Muscle of arm (tissue), 12 donors: ENCODE data around the gene TMEM150C. TPM values are rescaled to one million over a fixed set of nuclear protein-coding genes. Genes with fewer than 3 reads are reported as not detected.
"Not testable (repeated sequence)": the region's sequence is repeated elsewhere in the genome, so short reads cannot be mapped to it uniquely, and the experiment has no call there.

Experiments used
- DNase-seq: peaks from one replicate; pipeline ENCODE4 v3.0.0-alpha.2; 2013
- polyA plus RNA-seq, 12 donors: library from polyadenylated mRNA; unstranded; fragments of 120-200 nt; gene quantifications; one replicate each; pipeline ENCODE4 v1.2.1, GENCODE V29; 2013; ENCODE audit not compliant: insufficient read length in 12 of 12

TMEM150C gene
- polyA plus RNA-seq, 12 donors = 2.6 to 8.2 (median 4.0) TPM; not detected in 2

DNA sequence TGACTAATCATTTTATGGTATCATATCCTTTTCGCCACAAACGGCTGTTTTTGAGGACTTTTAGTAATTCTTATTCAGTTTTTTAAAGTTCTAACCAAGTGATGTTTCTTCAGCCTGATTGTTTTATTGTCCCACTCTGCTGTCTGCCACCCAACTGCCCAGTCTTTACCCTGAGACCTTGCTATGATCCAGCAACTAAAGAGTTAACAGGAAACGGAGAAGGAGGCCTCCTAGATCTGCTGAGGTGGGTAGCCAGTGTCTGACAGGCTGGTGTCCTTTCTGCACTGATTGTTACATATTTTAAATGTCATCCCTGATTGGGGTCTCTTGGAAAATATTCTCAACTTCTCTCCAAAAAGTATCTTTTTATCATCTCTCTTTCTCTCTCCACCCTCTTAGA is 7.9 kb upstream of the TMEM150C start:
- no peak for DNase-seq

DNA sequence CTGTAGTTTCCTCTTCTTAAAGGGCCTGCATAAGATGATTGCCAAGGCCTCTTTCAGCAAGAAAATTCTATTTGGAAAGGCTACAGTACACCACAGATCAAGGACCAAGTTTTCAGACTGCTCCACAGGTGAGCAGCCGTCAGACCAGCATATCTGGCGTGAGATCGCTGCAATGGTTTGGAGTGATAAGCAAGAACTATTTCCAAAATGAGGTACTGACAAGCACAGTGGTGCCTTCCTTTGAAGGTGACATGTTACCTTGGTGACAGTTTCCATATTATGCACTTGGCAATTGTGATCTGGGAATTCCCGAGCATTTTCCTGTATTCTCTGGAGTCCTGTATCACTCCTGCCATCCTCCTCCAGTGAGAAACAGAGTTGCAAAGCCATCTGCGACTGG is 7.3 kb upstream of the TMEM150C start:
- DNase-seq = no peak

DNA sequence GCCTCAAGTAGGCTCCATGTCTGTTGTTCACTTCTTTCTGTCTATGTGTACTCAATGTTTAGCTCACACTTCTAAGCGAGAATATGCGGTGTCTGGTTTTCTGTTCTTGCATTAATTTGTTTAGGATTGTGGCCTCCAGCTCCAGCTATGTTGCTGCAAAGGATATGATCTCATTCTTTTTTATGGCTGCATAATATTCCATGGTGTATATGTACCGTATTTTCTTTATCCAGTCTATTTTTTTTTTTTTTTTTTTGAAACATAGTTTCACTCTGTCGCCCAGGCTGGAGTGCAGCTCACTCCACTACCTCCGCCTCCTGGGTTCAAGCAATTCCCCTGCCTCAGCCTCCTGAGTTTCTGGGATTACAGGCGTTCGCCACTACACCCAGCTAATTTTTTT is 5.7 kb upstream of the TMEM150C start:
- DNase-seq = no peak

DNA sequence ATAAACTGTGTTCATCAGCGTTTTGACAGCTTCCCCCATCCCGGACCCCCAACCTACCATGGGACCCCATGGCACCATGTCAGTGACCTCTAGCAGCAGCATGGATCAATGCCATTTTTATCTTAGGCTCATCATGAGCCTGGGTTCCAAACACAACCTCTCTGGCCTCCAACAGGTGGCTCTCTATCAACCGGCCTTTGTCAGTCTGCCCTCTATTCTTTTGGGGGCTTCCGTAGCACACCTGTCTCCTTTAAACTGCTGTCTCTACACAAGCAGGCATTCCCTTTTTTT is 721 bp upstream of the TMEM150C start:
- no peak for DNase-seq

DNA sequence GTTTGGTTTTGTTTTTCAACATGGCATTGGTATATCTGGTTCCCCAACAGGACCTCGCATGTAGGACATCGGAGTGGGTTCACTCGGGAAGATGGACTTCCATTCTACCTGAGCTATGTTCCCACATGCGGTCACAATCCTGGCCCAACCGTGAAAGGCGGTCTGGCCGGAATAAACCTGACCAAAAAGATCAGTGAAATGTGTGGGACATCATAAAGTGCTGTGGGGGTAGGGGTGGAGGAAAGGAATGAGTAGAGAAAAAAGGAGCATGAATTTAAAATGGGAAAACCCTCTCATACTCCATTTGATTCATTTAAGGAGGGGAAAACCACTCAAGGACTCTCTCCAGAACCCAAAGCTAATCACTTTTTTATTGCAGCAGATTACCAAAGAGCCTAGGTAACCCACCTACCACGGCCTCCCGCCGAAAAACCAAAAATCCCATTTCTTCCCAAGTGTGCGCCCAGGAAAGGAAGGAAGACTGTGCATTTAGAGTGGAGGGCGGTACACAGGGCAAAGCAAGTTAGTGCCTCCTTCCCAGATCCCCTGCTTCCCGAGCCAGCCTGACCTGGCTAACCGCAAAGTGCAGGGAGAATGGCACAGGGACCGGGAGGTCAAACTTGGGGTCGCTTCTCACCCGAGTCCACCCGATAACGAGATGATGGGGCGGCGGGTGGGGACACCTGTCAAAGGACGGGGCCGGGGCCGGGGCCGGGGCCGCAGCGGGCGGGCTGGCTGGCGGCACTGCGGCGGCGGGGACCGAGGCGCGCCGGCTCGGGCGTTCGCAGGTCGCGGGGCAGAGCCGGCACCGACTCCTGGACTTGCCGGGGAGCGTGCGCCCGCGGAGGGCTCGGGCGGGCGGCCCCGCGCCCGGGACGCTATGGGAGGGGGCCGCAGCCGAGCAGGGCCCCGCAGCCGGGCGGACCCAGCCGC is 669 bp downstream of the TMEM150C start:
- DNase-seq = no peak

DNA sequence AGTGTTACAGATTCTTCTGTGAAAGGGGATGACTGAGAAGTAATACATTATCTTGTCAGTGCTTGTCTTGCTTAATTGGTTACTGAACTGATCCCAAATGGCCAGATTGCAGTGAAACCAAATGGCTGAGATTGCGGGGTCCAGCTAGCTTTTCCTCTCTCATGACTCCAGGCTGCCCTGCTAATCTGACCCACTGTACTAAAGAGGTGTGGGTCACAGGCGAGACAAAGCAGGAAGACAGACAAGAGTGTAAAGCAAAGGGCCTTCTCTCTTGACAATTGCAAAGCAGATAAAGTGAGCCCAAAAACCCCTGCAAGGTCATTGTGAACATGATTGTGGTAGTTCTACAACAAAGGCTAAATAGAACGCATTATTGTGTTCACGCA is 2.1 kb downstream of the TMEM150C start:
- DNase-seq = no peak

DNA sequence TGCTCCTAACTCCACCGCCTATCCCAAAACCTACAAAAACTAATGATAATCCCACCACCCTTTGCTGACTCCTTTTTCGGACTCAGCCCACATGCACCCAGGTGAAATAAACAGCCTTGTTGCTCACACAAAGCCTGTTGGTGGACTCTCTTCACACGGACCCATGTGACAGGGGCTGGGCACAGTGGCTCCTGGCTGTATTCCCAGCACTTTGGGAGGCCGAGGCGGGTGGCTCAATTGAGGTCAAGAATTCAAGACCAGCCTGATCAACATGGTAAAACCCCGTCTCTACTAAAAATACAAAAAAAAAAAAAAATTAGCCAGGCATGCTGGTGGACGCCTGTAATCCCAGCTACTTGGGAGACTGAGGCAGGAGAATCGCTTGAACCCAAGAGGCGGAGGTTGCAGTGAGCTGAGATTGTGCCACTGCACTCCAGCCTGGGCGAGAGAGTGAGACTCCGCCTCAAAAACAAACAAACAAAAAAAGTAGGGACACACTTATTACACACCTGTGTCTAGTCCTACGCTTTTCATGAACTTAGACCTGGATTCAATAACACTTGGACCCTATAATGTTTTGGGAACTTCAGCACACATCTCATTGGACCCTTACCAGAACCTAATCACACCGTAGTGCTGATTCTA is 2.6 kb downstream of the TMEM150C start:
- not testable (repeated sequence) for DNase-seq

DNA sequence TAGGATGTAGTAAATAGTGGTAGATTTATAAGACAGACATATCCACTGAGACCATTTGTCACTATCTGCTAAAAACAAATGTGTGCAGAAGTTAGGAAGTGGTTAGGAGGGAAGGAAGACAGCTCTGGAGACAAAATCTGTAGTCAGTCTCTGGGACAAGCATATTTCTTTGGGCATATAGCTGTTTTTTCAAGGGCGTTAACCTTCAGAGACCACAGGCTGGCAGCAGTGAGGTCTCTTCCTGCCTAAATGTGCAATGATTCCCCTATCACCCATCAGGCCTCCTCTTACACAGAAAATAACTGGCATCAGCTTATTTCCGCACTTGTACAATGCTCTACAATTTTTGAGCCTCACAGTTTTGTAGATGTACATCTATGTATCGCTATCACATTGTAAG is 6.5 kb downstream of the TMEM150C start:
- DNase-seq = no peak

DNA sequence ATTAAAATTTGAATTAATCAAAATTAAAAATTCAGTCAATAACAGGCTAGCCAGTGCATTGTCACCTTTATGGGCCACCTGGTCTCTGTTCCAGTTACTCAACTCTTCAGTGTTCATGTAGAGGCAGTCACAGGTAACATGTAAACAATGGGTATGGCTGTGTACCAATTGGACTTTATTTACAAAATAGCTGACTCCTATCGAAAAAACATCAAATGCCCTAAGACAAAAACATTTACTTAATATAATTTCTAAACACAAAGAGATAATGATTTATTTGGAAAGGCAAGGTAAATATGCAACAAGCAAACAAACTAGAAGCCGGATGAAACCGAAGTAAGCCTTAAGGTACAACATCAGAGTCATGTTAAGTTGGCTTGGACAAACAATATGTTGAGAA is 8.8 kb downstream of the TMEM150C start:
- DNase-seq = no peak

DNA sequence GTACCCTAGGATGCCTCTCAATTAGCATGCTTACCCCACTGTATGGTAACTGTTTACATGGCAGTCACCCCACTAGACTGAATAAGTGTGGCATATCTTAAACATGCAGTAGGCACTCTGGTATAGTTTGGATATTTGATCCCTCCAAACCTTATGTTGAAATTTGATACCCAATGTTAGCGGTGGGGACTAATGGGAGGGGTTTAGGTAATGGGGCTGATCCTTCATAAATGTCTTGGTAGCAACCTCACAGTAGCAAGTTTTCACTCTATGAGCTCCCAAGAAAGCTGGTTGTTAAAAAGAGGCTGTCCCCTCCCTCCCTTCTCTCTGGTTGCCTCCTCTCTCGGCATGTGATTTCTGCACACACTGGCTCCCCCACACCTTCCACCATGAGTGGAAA is 10.1 kb downstream of the TMEM150C start:
- no peak for DNase-seq

DNA sequence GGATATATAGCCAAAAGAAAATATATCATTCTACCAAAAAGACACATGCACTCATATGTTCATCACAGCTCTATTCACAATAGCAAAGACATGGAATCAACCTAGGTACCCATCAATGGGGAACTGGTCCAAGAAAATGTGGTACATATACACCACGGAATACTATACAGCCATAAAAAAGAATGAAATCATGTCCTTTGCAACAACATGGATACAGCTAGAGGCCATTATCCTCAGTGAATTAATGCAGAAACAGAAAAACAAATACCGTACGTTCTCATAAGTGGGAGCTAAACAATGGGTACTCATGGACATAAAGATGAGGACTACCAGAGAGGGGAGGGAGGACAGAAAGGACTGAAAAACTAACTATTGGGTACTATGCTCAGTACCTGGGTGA is 13.9 kb downstream of the TMEM150C start:
- not testable (repeated sequence) for DNase-seq

DNA sequence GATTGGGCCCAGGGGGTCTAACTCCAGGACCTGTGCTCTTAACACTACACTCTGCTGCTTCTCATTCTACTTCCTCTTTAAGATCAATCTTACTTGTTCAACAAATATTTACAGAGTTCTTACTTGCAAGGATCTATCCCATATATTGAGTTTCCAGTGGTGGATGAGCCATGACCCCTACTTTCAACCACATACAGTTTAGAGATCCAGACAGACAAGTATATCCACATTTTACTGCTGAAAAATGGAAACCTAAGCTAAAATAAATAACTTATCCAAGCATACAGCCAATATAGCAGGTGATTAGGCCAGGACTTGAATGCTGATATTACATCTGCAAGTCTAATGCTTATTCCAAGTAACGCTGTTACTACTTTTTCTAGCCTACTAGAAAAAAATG is 18.7 kb downstream of the TMEM150C start:
- no peak for DNase-seq

DNA sequence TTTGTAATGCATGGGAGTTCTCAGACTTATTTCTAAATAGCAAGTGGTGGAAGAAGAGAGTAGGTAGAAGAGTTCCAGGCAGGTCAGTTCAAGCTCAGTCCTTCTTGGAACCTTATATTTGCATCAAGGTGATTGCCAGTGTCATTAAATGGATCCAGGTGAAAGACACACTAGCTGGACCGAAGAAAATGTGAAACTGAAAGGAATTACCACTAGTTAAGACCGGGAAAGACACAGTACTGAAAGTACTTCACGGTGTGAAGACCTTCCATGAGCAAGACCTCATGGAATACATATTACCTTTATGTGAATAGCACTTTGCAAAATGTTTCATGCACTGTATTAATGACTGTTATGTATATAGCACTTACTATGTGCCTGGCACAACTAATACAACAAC is 19.1 kb downstream of the TMEM150C start:
- no peak for DNase-seq

DNA sequence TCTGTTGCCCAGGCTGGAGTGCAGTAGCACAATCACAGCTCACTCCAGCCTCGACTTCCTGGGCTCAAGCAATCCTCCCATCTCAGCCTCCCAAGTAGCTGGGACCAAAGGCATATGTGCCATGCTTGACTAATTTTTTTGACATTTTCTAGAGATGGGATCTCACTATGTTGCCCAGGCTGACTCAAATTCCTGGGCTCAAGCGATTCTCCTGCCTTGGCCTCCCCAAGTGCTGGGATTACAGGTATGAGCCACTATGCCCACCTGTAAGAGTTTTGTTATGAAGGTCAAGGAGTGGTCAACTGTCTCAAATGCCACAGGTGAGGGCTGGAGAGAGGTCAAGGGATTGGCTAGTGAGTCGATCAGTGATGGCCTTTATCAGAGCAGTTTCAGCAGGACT is 32.5 kb downstream of the TMEM150C start:
- no peak for DNase-seq

DNA sequence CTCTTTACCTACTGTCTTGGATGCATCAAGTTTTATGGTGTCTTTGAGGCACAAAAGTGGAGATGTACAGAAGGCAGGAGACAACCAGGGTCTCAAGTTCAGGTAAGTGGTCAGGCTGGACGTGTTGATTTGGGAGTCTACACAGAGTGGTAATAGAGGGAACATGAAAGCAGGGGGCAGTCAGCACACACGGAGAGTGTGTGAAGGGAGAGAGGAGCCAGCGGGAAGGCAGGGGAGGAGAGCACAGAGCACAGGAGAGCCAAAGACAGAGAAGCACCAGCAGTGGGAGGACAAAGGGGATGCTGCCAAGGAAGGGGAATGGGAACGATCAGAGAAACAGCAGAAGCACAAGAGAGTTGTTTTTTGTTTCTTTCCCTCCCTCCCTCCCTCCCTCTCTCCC is 32.9 kb downstream of the TMEM150C start:
- no peak for DNase-seq

DNA sequence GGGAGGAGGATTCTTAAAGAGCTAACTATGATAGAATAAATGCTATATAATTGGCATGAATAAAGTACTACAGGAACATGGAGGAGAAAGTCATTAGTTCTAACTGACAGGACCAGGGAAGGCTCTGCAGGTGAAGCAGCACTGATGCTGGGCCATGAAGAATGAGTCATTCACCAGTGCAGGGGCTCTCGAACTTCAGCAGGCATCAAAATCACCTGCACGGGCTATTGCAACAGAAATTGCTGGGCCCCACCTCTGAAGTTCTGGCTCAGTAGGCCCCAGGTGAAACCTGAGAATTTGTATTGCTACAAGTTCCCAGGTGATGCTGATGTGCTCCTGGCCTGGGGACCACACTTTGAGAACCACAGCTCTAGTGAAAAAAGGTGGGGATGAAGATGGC is 33.7 kb downstream of the TMEM150C start:
- no peak for DNase-seq

DNA sequence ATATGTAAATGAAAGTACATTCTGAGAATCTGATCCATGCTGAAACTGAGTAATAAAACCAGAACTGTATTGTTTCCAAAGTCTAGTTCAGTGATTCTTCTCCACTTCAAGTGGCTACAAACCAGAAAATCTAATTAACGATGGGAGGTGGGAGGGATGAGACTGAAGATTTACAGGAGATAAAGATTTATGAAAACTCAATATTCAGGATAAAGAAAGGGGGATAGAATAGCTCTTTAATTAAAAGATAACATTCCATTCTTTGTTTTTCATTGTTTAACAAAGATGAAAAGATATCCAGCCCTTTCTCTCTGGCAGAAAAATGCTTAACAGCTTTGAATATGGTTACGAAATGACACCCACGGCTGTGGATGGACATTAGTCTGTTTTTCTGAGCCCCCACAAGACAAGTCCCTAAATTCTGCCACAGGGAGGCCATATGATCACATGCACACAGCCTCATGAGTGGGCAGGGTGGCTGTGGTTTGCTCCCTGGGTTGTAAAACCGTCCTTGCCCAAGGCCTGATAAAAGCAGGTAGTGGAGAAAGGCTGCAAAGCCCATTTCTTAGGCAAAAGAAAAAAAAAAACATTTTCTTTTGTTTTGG is 36.4 kb downstream of the TMEM150C start:
- DNase-seq = no peak

DNA sequence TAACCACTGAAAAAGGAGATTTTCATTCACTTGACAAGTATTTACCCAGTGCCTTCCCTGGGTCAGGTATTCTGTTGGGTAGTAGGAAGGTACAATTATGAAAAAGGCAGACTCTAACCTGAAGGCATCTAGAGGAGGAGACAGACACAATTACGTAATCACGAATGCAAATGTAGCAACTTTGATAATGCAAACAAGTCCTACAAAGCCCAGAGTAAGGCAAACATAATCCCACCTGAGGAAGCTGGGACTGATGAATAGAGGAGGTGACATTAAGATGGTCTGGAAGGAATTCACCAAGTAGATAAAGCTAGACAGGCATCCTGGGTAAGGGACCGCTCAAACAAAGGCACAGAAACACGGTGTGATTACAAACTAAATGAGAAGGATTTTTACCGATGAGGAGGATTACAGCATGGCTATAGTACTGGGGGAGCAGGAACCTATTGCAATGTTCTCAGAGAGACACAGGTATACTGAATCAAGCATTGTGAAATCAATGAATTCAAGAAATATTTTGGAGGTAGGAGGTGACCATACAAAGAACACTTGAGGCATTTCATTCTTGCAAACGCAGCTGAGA is 37.1 kb downstream of the TMEM150C start:
- no peak for DNase-seq

DNA sequence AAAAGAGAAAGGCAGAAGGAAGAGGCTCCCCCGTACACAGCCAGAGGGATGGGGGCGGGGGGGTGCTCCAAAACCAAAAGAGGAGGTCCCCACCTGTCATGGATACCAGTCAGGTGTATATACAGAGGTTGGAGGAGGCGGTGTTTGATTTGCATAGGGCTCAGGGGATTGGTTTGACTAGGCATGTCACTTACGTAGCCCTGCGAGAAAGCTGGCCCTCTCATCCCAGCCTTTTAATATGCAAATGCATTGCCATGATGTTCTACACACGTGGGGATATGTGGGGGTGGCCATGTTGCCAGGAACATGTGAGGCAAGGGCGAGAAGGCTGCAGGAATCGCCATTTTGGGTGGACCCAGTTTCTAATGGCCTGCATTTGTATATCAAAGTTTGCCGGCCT is 38.6 kb downstream of the TMEM150C start:
- DNase-seq = no peak

DNA sequence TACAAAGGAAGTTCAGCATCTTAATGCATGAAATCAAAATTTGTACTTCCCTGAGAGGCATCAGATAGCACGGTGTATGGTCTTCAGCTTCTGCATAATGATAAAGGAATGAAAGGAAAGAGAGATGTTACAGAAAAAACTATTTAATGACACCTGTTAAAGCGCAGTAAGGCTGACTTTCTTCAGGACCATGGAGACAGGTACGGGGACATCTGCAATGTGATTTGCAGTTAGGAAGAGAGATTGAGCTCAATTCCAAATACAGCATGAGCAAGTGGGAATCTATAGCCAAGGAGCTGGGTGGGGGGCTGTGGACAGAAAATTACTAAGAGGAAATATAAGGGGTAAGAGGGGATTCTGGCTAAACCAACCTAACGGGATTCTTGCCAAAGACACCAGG is 39.3 kb downstream of the TMEM150C start:
- no peak for DNase-seq

DNA sequence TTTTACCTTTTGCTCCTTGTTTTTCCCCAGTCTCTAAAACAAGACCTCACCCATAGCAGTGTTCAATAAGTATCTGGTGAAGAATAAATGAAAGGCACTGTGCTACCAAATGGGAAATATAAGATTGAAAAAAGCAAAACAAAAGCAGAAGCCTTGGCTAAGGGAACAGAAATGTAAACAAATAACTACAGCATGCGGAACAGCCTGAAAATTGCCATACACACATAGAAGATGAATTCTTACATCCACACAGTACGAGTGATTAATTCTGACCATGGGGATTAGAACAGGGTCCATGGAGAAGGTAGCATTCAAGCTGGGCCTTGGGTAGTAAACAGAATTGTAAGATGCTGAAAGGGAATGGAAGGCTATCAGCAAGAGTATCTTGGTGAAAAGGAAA is 40.5 kb downstream of the TMEM150C start:
- DNase-seq = no peak

DNA sequence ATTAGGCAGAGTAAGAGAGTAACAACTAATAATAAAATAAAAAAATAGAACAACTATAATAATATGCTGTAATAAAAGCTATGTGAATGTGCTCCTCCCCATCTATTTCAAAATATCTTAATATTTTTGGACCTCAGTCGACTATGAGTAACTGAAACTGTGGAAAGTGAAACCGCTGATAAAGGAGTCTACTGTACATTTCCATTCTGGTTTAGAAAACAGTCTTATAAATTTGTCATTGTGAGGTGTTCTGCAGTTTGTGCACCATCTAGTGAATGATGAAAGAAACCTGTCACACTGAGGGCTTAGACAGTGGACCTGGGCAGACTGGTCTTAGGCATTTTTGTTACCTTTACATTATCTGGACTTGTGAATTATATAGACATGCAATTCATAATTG is 42.0 kb downstream of the TMEM150C start:
- DNase-seq = no peak

DNA sequence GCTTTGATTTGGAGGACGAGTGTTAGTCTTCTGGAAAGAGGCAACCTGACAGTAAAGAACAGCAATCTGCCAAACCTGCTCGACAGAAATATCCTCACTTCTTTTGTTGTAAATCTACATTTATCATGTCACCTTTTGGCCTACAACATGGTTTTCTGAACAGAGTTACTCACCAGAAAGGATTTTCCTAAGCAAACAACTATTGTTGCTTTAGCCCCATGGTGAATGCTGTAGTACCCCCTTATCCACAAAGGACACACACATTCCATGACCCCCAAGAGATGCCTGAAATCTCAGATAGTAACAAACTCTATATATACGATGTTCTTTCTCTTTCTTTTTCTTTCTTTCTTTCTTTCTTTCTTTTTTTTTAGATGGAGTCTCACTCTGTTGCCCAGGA is 42.7 kb downstream of the TMEM150C start:
- DNase-seq = no peak
